Measurements from ENCODE around the gene LAMB1. TPM values are rescaled to one million over a fixed set of nuclear protein-coding genes. Genes with fewer than 3 reads are reported as not detected.

Gene LAMB1
- total RNA-seq, 2 donors from 2014 or later: not detected

- Mint-ChIP-seq H3K36me3 (ENCODE audit: low read depth) (no peaks in the 10 kb centered on the region), H3K27ac (no peak overlapping the region), H3K4me3 (no peak overlapping the region), H3K4me1 (peaks cover 3% of the 10 kb centered on the region), H3K27me3 (peaks cover 48% of the 10 kb centered on the region)
- DNase-seq (no peak), ATAC-seq (no peak)
- H3K9me3 ChIP-seq (ENCODE audit: control insufficient read depth, low read length, poor library complexity, severe bottlenecking): no peaks in the 10 kb centered on the region
Observed at GRCh38 chr7:108014747-108015682, 12.1 kb upstream of the LAMB1 start.

- peaks cover 47% of the 10 kb centered on the region for H3K27me3 Mint-ChIP-seq
- no peak overlapping the region for H3K4me3 Mint-ChIP-seq
- ATAC-seq (no peak), DNase-seq (no peak)
- H3K4me1 Mint-ChIP-seq: peaks cover 3% of the 10 kb centered on the region
- H3K27ac Mint-ChIP-seq: no peak overlapping the region
- H3K9me3 ChIP-seq (ENCODE audit: control insufficient read depth, low read length, poor library complexity, severe bottlenecking): no peaks in the 10 kb centered on the region
- H3K36me3 Mint-ChIP-seq (ENCODE audit: low read depth): no peaks in the 10 kb centered on the region
Observed at GRCh38 chr7:108014215-108014614, 11.3 kb upstream of the LAMB1 start.

- Mint-ChIP-seq H3K27me3 (peaks cover 50% of the 10 kb centered on the region), H3K4me3 (no peak overlapping the region)
- H3K9me3 ChIP-seq (ENCODE audit: control insufficient read depth, low read length, poor library complexity, severe bottlenecking): no peaks in the 10 kb centered on the region
Observed at GRCh38 chr7:108012499-108013430, 9.8 kb upstream of the LAMB1 start.

GRCh38 chr7:108010377-108010776 is 7.4 kb upstream of the LAMB1 start:
- no peaks in the 10 kb centered on the region for H3K9me3 ChIP-seq (ENCODE audit: control insufficient read depth, low read length, poor library complexity, severe bottlenecking)
- ATAC-seq (no peak), DNase-seq (no peak)
- H3K36me3 Mint-ChIP-seq (ENCODE audit: low read depth): peaks cover 3% of the 10 kb centered on the region
- H3K4me3 Mint-ChIP-seq: no peak overlapping the region
- H3K27me3 Mint-ChIP-seq: peaks cover 61% of the 10 kb centered on the region
- H3K4me1 Mint-ChIP-seq: peaks cover 3% of the 10 kb centered on the region
- H3K27ac Mint-ChIP-seq: no peak overlapping the region

More at GRCh38 chr7:108012499-108013430, 9.8 kb upstream of the LAMB1 start:
- H3K36me3 Mint-ChIP-seq (ENCODE audit: low read depth): no peaks in the 10 kb centered on the region
- ATAC-seq (no peak), DNase-seq (no peak)
- H3K4me1 Mint-ChIP-seq: peaks cover 3% of the 10 kb centered on the region
- no peak overlapping the region for H3K27ac Mint-ChIP-seq

- no peak for ATAC-seq
- peaks cover 66% of the 10 kb centered on the region for H3K27me3 Mint-ChIP-seq
- no peak overlapping the region for H3K4me3 Mint-ChIP-seq
- H3K9me3 ChIP-seq (ENCODE audit: control insufficient read depth, low read length, poor library complexity, severe bottlenecking): no peaks in the 10 kb centered on the region
- DNase-seq: no peak
- peaks cover 6% of the 10 kb centered on the region for H3K36me3 Mint-ChIP-seq (ENCODE audit: low read depth)
- no peak overlapping the region for H3K27ac Mint-ChIP-seq
- H3K4me1 Mint-ChIP-seq: peaks cover 6% of the 10 kb centered on the region
Observed at GRCh38 chr7:108009873-108010272, 6.9 kb upstream of the LAMB1 start.

- H3K4me1 Mint-ChIP-seq: peaks cover 12% of the 10 kb centered on the region
- ATAC-seq (no peak), DNase-seq (no peak)
- H3K36me3 Mint-ChIP-seq (ENCODE audit: low read depth): peaks cover 6% of the 10 kb centered on the region
- peaks cover 76% of the 10 kb centered on the region for H3K27me3 Mint-ChIP-seq
- no peak overlapping the region for H3K27ac Mint-ChIP-seq
- H3K4me3 Mint-ChIP-seq: no peak overlapping the region
- no peaks in the 10 kb centered on the region for H3K9me3 ChIP-seq (ENCODE audit: control insufficient read depth, low read length, poor library complexity, severe bottlenecking)
Observed at GRCh38 chr7:108008827-108009226, 5.9 kb upstream of the LAMB1 start.

- Mint-ChIP-seq H3K4me1 (peaks cover 12% of the 10 kb centered on the region), H3K4me3 (no peak overlapping the region), H3K27me3 (peaks cover 74% of the 10 kb centered on the region), H3K36me3 (ENCODE audit: low read depth) (peaks cover 6% of the 10 kb centered on the region), H3K27ac (no peak overlapping the region)
- H3K9me3 ChIP-seq (ENCODE audit: control insufficient read depth, low read length, poor library complexity, severe bottlenecking): no peaks in the 10 kb centered on the region
- DNase-seq: no peak
- no peak for ATAC-seq
Observed at GRCh38 chr7:108008240-108008639, 5.3 kb upstream of the LAMB1 start.

- Mint-ChIP-seq H3K4me1 (peaks cover 14% of the 10 kb centered on the region), H3K27ac (no peak overlapping the region), H3K27me3 (peaks cover 72% of the 10 kb centered on the region), H3K4me3 (no peak overlapping the region), H3K36me3 (ENCODE audit: low read depth) (peaks cover 6% of the 10 kb centered on the region)
- no peak for ATAC-seq
- H3K9me3 ChIP-seq (ENCODE audit: control insufficient read depth, low read length, poor library complexity, severe bottlenecking): no peaks in the 10 kb centered on the region
- DNase-seq: no peak
Observed at GRCh38 chr7:108007762-108008161, 4.8 kb upstream of the LAMB1 start.

GRCh38 chr7:108007261-108007660 is 4.3 kb upstream of the LAMB1 start:
- no peaks in the 10 kb centered on the region for H3K9me3 ChIP-seq (ENCODE audit: control insufficient read depth, low read length, poor library complexity, severe bottlenecking)
- Mint-ChIP-seq H3K27ac (no peak overlapping the region), H3K4me1 (peaks cover 17% of the 10 kb centered on the region), H3K4me3 (no peak overlapping the region), H3K36me3 (ENCODE audit: low read depth) (peaks cover 6% of the 10 kb centered on the region), H3K27me3 (peaks cover 71% of the 10 kb centered on the region)
- DNase-seq (no peak), ATAC-seq (no peak)

- no peak overlapping the region for H3K27ac Mint-ChIP-seq
- no peaks in the 10 kb centered on the region for H3K9me3 ChIP-seq (ENCODE audit: control insufficient read depth, low read length, poor library complexity, severe bottlenecking)
- peaks cover 74% of the 10 kb centered on the region for H3K27me3 Mint-ChIP-seq
- DNase-seq (no peak), ATAC-seq (no peak)
- H3K4me3 Mint-ChIP-seq: peak overlapping the region; percentile 83
- H3K36me3 Mint-ChIP-seq (ENCODE audit: low read depth): peaks cover 10% of the 10 kb centered on the region
- peaks cover 19% of the 10 kb centered on the region for H3K4me1 Mint-ChIP-seq
Observed at GRCh38 chr7:108004220-108005142, 1.5 kb upstream of the LAMB1 start.

GRCh38 chr7:108003599-108003935 is 606 bp upstream of the LAMB1 start:
- H3K9me3 ChIP-seq (ENCODE audit: control insufficient read depth, low read length, poor library complexity, severe bottlenecking): no peaks in the 10 kb centered on the region
- Mint-ChIP-seq H3K36me3 (ENCODE audit: low read depth) (peaks cover 10% of the 10 kb centered on the region), H3K4me3 (peak overlapping the region; percentile 83), H3K4me1 (peaks cover 19% of the 10 kb centered on the region), H3K27ac (no peak overlapping the region), H3K27me3 (peaks cover 67% of the 10 kb centered on the region)
- ATAC-seq (no peak), DNase-seq (no peak)

- Mint-ChIP-seq H3K4me1 (peaks cover 19% of the 10 kb centered on the region), H3K27me3 (peaks cover 62% of the 10 kb centered on the region), H3K36me3 (ENCODE audit: low read depth) (peaks cover 10% of the 10 kb centered on the region), H3K27ac (no peak overlapping the region), H3K4me3 (peak overlapping the region; percentile 87)
- ATAC-seq (no peak), DNase-seq (no peak)
- H3K9me3 ChIP-seq (ENCODE audit: control insufficient read depth, low read length, poor library complexity, severe bottlenecking): no peaks in the 10 kb centered on the region
Observed at GRCh38 chr7:108001764-108002725, 916 bp downstream of the LAMB1 start.
